Natural killer cell (primary cell): Measurements from ENCODE around the gene KIAA0586. TPM values are rescaled to one million over a fixed set of nuclear protein-coding genes. Genes with fewer than 3 reads are reported as not detected.

Experiments
- ATAC-seq, 3 donors: fragments of 150-1000 bp in 2 of 3; fragments of 200-7000 bp in 1 of 3; cut with Tn5 transposase; 1 replicate in 1 of 3; 2 replicates in 2 of 3; pipeline ENCODE4 v1.10.0; 2021; ENCODE audit warnings: mild to moderate bottlenecking in 2 of 3, moderate library complexity in 2 of 3
- DNase-seq, 2 donors: peaks; one replicate each; pipeline versions ENCODE4 v3.0.0 to v3.0.0-alpha.2; 2013 to 2021; ENCODE audit warnings: mixed read lengths in 1 of 2
- H3K27ac ChIP-seq: one replicate; pipeline ENCODE4 v1.5.1; 2013; ENCODE audit warnings: mild to moderate bottlenecking, low read length
- H3K27me3 ChIP-seq: one replicate; pipeline ENCODE4 v1.6.1; 2013; ENCODE audit warnings: low read length; ENCODE audit not compliant: control insufficient read depth, insufficient read depth
- H3K36me3 ChIP-seq: one replicate; pipeline ENCODE4 v1.6.1; 2013; ENCODE audit warnings: low read length; ENCODE audit not compliant: control insufficient read depth, insufficient read depth
- H3K4me1 ChIP-seq: one replicate; pipeline ENCODE4 v1.6.1; 2013; ENCODE audit warnings: low read length; ENCODE audit not compliant: control insufficient read depth, insufficient read depth
- H3K4me3 ChIP-seq: one replicate; pipeline ENCODE4 v1.5.1; 2013; ENCODE audit warnings: low read length
- H3K9me3 ChIP-seq: one replicate; pipeline ENCODE4 v1.6.1; 2013; ENCODE audit warnings: low read length; ENCODE audit not compliant: control insufficient read depth, insufficient read depth
- H3K27ac Mint-ChIP-seq, 2 donors: one replicate each; pipeline ENCODE4 v1.8.0; 2022; ENCODE audit warnings: mild to moderate bottlenecking in 2 of 2, mixed read lengths in 2 of 2, moderate library complexity in 1 of 2
- H3K27me3 Mint-ChIP-seq, 2 donors: one replicate each; pipeline ENCODE4 v1.8.0; 2022; ENCODE audit warnings: low read depth in 2 of 2, mixed read lengths in 2 of 2
- H3K36me3 Mint-ChIP-seq: one replicate; pipeline ENCODE4 v1.8.0; 2022; ENCODE audit warnings: mixed read lengths
- H3K4me1 Mint-ChIP-seq, 2 donors: one replicate each; pipeline ENCODE4 v1.8.0; 2022; ENCODE audit warnings: mixed read lengths in 2 of 2
- H3K4me3 Mint-ChIP-seq: one replicate; pipeline ENCODE4 v1.8.0; 2022; ENCODE audit warnings: mild to moderate bottlenecking, moderate library complexity, mixed read lengths
- H3K9me3 Mint-ChIP-seq, 2 donors: one replicate each; pipeline ENCODE4 v1.8.0; 2022; ENCODE audit warnings: mixed read lengths in 2 of 2
- CTCF ChIP-seq: fragments of 200-600 bp; IDR thresholded peaks from one replicate; pipeline ENCODE4 v1.8.0; 2022; ENCODE audit warnings: antibody characterized with exemption
- WGBS: methylation state at CpG from one replicate; pipeline ENCODE4 v1.1.7; 2013; ENCODE audit warnings: missing lambda C conversion rate; ENCODE audit not compliant: insufficient coverage; 5-methylcytosine and 5-hydroxymethylcytosine counted together
- intact Hi-C: fragments of 100-400 bp; cut with micrococcal nuclease; formaldehyde crosslinking; loops from one replicate; pipeline ENCODE4 v1.14.2; 2022
- total RNA-seq, 4 donors: library from RNA; stranded (reverse); fragments of 120-200 nt in 1 of 4; gene quantifications; one replicate each; pipeline versions ENCODE4 v1.2.3 to v1.2.4, GENCODE V29; 2013 to 2022

The KIAA0586 gene
- total RNA-seq, 3 donors from 2014 or later (not counting 1 experiment from before 2014, with no cell fraction given) = 19.6 to 30.1 (median 28.3) TPM

GRCh38 chr14:58535044-58535443 is 107.5 kb downstream of the KIAA0586 start:
- WGBS = no CpG with 5 or more reads among the region's 1 CpG
- no peak for ATAC-seq

GRCh38 chr14:58537004-58537403 is 109.5 kb downstream of the KIAA0586 start:
- no peaks in the 10 kb centered on the region for H3K36me3 Mint-ChIP-seq
- no peaks in the 10 kb centered on the region for H3K27me3 Mint-ChIP-seq
- no peak overlapping the region for H3K27ac Mint-ChIP-seq
- no peak overlapping the region for H3K27ac ChIP-seq
- no peak for DNase-seq
- H3K9me3 ChIP-seq = no peaks in the 10 kb centered on the region
- intact Hi-C loops = loop anchor here (10.0 kb wide), 1 partner anchor 1168 kb away; no protein-coding TSS in a partner anchor
- no peaks in the 10 kb centered on the region for H3K9me3 Mint-ChIP-seq
- TF ChIP-seq CTCF = no peak
- no peaks in the 10 kb centered on the region for H3K27me3 ChIP-seq
- H3K4me1 ChIP-seq = no peaks in the 10 kb centered on the region
- peaks cover 0 to 8% of the 10 kb centered on the region in 2 donors for H3K4me1 Mint-ChIP-seq
- no CpG with 5 or more reads among the region's 3 CpGs for WGBS
- H3K4me3 ChIP-seq = no peak overlapping the region
- H3K4me3 Mint-ChIP-seq = no peak overlapping the region
- ATAC-seq = no peak
- no peaks in the 10 kb centered on the region for H3K36me3 ChIP-seq

More at GRCh38 chr14:58535044-58535443, 107.5 kb downstream of the KIAA0586 start:
- intact Hi-C loops = loop anchor here (10.0 kb wide), 1 partner anchor 1170 kb away; no protein-coding TSS in a partner anchor
- no peaks in the 10 kb centered on the region for H3K4me1 ChIP-seq
- TF ChIP-seq CTCF = no peak
- Mint-ChIP-seq H3K4me3 (no peak overlapping the region), H3K9me3 (no peaks in the 10 kb centered on the region), H3K4me1 (peaks cover 0 to 8% of the 10 kb centered on the region in 2 donors), H3K36me3 (no peaks in the 10 kb centered on the region), H3K27ac (no peak overlapping the region), H3K27me3 (no peaks in the 10 kb centered on the region)
- DNase-seq = no peak
- no peaks in the 10 kb centered on the region for H3K9me3 ChIP-seq
- no peaks in the 10 kb centered on the region for H3K27me3 ChIP-seq
- no peak overlapping the region for H3K4me3 ChIP-seq
- no peaks in the 10 kb centered on the region for H3K36me3 ChIP-seq
- H3K27ac ChIP-seq = no peak overlapping the region

- WGBS = no CpG with 5 or more reads among the region's 1 CpG
- no peaks in the 10 kb centered on the region for H3K9me3 Mint-ChIP-seq
- no peak overlapping the region for H3K27ac ChIP-seq
- TF ChIP-seq CTCF = no peak
- no peak overlapping the region for H3K4me3 Mint-ChIP-seq
- DNase-seq (no peak), ATAC-seq (no peak)
- H3K9me3 ChIP-seq = no peaks in the 10 kb centered on the region
- H3K27ac Mint-ChIP-seq = no peak overlapping the region
- intact Hi-C loops = no loop called here
- no peaks in the 10 kb centered on the region for H3K27me3 Mint-ChIP-seq
- no peaks in the 10 kb centered on the region for H3K4me1 ChIP-seq
- H3K36me3 ChIP-seq = no peaks in the 10 kb centered on the region
- H3K4me1 Mint-ChIP-seq = no peaks in the 10 kb centered on the region
- H3K36me3 Mint-ChIP-seq = peaks cover 11% of the 10 kb centered on the region
- no peak overlapping the region for H3K4me3 ChIP-seq
- H3K27me3 ChIP-seq = no peaks in the 10 kb centered on the region
Measured at GRCh38 chr14:58540749-58541632, 113.5 kb downstream of the KIAA0586 start.
